Measurements from ENCODE around the gene NOL3.
A peak's percentile ranks its signal among the peaks of the same experiment; 100 is the strongest.

NOL3 gene

GRCh38 chr16:67188323-67188722, 18.0 kb downstream of the NOL3 start:
- DNase-seq (ENCODE audit: low read depth in 1 of 2, low spot score in 1 of 2), result no peak

- no peak for DNase-seq (ENCODE audit: low read depth in 1 of 2, low spot score in 1 of 2)
Measured at GRCh38 chr16:67188798-67189197, 18.5 kb downstream of the NOL3 start.

- DNase-seq (ENCODE audit: low read depth in 1 of 2, low spot score in 1 of 2), result no peak
Measured at GRCh38 chr16:67190041-67190440, 19.7 kb downstream of the NOL3 start, which contains the start of gene EXOC3L1. Gene EXOC3L1 (minus strand): TSS chr16:67190136. CDS start chr16:67189676, 460 bp downstream.

GRCh38 chr16:67190448-67191399, 20.4 kb downstream of the NOL3 start:
- DNase-seq (ENCODE audit: low read depth in 1 of 2, low spot score in 1 of 2), result no peak

- no peak for DNase-seq (ENCODE audit: low read depth in 1 of 2, low spot score in 1 of 2)
Measured at GRCh38 chr16:67191411-67191994, 21.2 kb downstream of the NOL3 start.

- peak; percentile 70 to 79 for DNase-seq (ENCODE audit: low read depth in 1 of 2, low spot score in 1 of 2)
Measured at GRCh38 chr16:67191995-67192681, 21.8 kb downstream of the NOL3 start, which contains the start of gene E2F4. Gene E2F4 (plus strand): TSS chr16:67192155. CDS start chr16:67192228, 73 bp downstream.

- DNase-seq (ENCODE audit: low read depth in 1 of 2, low spot score in 1 of 2), result no peak
Measured at GRCh38 chr16:67192781-67193361, 22.5 kb downstream of the NOL3 start.

GRCh38 chr16:67193536-67193935, 23.2 kb downstream of the NOL3 start:
- DNase-seq (ENCODE audit: low read depth in 1 of 2, low spot score in 1 of 2), result no peak

GRCh38 chr16:67194260-67194659, 23.9 kb downstream of the NOL3 start:
- DNase-seq (ENCODE audit: low read depth in 1 of 2, low spot score in 1 of 2), result no peak

- no peak for DNase-seq (ENCODE audit: low read depth in 1 of 2, low spot score in 1 of 2)
Measured at GRCh38 chr16:67195676-67196075, 25.3 kb downstream of the NOL3 start.

- DNase-seq (ENCODE audit: low read depth in 1 of 2, low spot score in 1 of 2), result no peak
Measured at GRCh38 chr16:67196881-67197280, 26.5 kb downstream of the NOL3 start.

- no peak for DNase-seq (ENCODE audit: low read depth in 1 of 2, low spot score in 1 of 2)
Measured at GRCh38 chr16:67197704-67198103, 27.4 kb downstream of the NOL3 start.

- no peak for DNase-seq (ENCODE audit: low read depth in 1 of 2, low spot score in 1 of 2)
Measured at GRCh38 chr16:67198238-67198734, 27.9 kb downstream of the NOL3 start.

- no peak for DNase-seq (ENCODE audit: low read depth in 1 of 2, low spot score in 1 of 2)
Measured at GRCh38 chr16:67199011-67199807, 28.9 kb downstream of the NOL3 start, which contains the start of gene ELMO3. Gene ELMO3 (plus strand): TSS chr16:67199131. CDS start chr16:67199327, 196 bp downstream.

GRCh38 chr16:67199808-67200198, 29.5 kb downstream of the NOL3 start:
- no peak for DNase-seq (ENCODE audit: low read depth in 1 of 2, low spot score in 1 of 2)

GRCh38 chr16:67200491-67200890, 30.2 kb downstream of the NOL3 start:
- no peak for DNase-seq (ENCODE audit: low read depth in 1 of 2, low spot score in 1 of 2)

- DNase-seq (ENCODE audit: low read depth in 1 of 2, low spot score in 1 of 2), result no peak
Measured at GRCh38 chr16:67201411-67202345, 31.3 kb downstream of the NOL3 start.

GRCh38 chr16:67202426-67202825, 32.1 kb downstream of the NOL3 start:
- DNase-seq (ENCODE audit: low read depth in 1 of 2, low spot score in 1 of 2), result no peak

GRCh38 chr16:67202956-67203493, 32.7 kb downstream of the NOL3 start:
- DNase-seq (ENCODE audit: low read depth in 1 of 2, low spot score in 1 of 2), result no peak
